ENCODE measurements around the gene G0S2. TPM values are rescaled to one million over a fixed set of nuclear protein-coding genes. Genes with fewer than 3 reads are reported as not detected.

G0S2 gene
- polyA plus RNA-seq, 1 donor (not counting 4 experiments of a cell fraction or from before 2014, with no cell fraction given), result 46.2 TPM

GRCh38 chr1:209717818-209718217, 42.6 kb downstream of the G0S2 start:
- Histone ChIP-seq H3K27me3 (ENCODE audit: control insufficient read depth, extremely low read depth, insufficient read depth, low read length) (no peaks in the 10 kb centered on the region), H3K9me3 (ENCODE audit: control insufficient read depth, low read depth, low read length) (no peaks in the 10 kb centered on the region), H3K4me2 (ENCODE audit: control insufficient read depth, extremely low read depth, insufficient read depth, low read depth, low read length) (no peak overlapping the region), H3K4me1 (ENCODE audit: control insufficient read depth, extremely low read depth, insufficient read depth, low read length) (peaks cover 2% of the 10 kb centered on the region), H3K4me3 (ENCODE audit: control insufficient read depth in 2 of 3, extremely low read depth in 1 of 3, insufficient read depth in 2 of 3, low read depth in 1 of 3, low read length in 3 of 3) (no peak overlapping the region), H4K20me1 (ENCODE audit: control insufficient read depth, extremely low read depth, insufficient read depth, low read length) (no peaks in the 10 kb centered on the region), H3K9me1 (ENCODE audit: control insufficient read depth, extremely low read depth, insufficient read depth, low read length) (no peaks in the 10 kb centered on the region), H3K79me2 (ENCODE audit: control insufficient read depth, insufficient read depth, low read length) (no peaks in the 10 kb centered on the region), H3K36me3 (ENCODE audit: control insufficient read depth in 2 of 2, extremely low read depth in 1 of 2, insufficient read depth in 2 of 2, low read length in 2 of 2) (no peaks in the 10 kb centered on the region), H3K9ac (ENCODE audit: control insufficient read depth, extremely low read depth, insufficient read depth, low read length) (no peak overlapping the region), H2AFZ (ENCODE audit: control insufficient read depth, low read length) (no peak overlapping the region), H3K27ac (ENCODE audit: control insufficient read depth, insufficient read depth, low read length) (no peak overlapping the region)
- FAIRE-seq, result no peak
- no peak for DNase-seq (ENCODE audit: low read depth, low spot score)
- TF ChIP-seq EZH2 (IDR thresholded peaks at IDR 0.05; ENCODE audit: low read length) (no peak), CTCF (optimal IDR thresholded peaks at IDR 0.05 in 1 of 3, IDR thresholded peaks at IDR 0.05 in 1 of 3, conservative IDR thresholded peaks at IDR 0.05 in 1 of 3; ENCODE audit: extremely low read depth in 1 of 3, insufficient read depth in 2 of 3, low read length in 3 of 3) (no peak)
- dilution Hi-C loops (cut with MboI; ENCODE audit: extremely low pct_ligation_motif_present, low sequenced_read_pairs), result no loop called here

GRCh38 chr1:209720326-209720725, 45.1 kb downstream of the G0S2 start:
- Histone ChIP-seq H3K9me3 (ENCODE audit: control insufficient read depth, low read depth, low read length) (no peaks in the 10 kb centered on the region), H3K36me3 (ENCODE audit: control insufficient read depth in 2 of 2, extremely low read depth in 1 of 2, insufficient read depth in 2 of 2, low read length in 2 of 2) (no peaks in the 10 kb centered on the region), H3K79me2 (ENCODE audit: control insufficient read depth, insufficient read depth, low read length) (no peaks in the 10 kb centered on the region), H3K9ac (ENCODE audit: control insufficient read depth, extremely low read depth, insufficient read depth, low read length) (no peak overlapping the region), H2AFZ (ENCODE audit: control insufficient read depth, low read length) (no peak overlapping the region), H4K20me1 (ENCODE audit: control insufficient read depth, extremely low read depth, insufficient read depth, low read length) (no peaks in the 10 kb centered on the region), H3K4me2 (ENCODE audit: control insufficient read depth, extremely low read depth, insufficient read depth, low read depth, low read length) (no peak overlapping the region), H3K4me3 (ENCODE audit: control insufficient read depth in 2 of 3, extremely low read depth in 1 of 3, insufficient read depth in 2 of 3, low read depth in 1 of 3, low read length in 3 of 3) (no peak overlapping the region), H3K9me1 (ENCODE audit: control insufficient read depth, extremely low read depth, insufficient read depth, low read length) (no peaks in the 10 kb centered on the region), H3K4me1 (ENCODE audit: control insufficient read depth, extremely low read depth, insufficient read depth, low read length) (peaks cover 7% of the 10 kb centered on the region), H3K27ac (ENCODE audit: control insufficient read depth, insufficient read depth, low read length) (no peak overlapping the region), H3K27me3 (ENCODE audit: control insufficient read depth, extremely low read depth, insufficient read depth, low read length) (no peaks in the 10 kb centered on the region)
- dilution Hi-C loops (cut with MboI; ENCODE audit: extremely low pct_ligation_motif_present, low sequenced_read_pairs), result no loop called here
- DNase-seq (ENCODE audit: low read depth, low spot score) (no peak), FAIRE-seq (peak; percentile 26)
- TF ChIP-seq CTCF (optimal IDR thresholded peaks at IDR 0.05 in 1 of 3, IDR thresholded peaks at IDR 0.05 in 1 of 3, conservative IDR thresholded peaks at IDR 0.05 in 1 of 3; ENCODE audit: extremely low read depth in 1 of 3, insufficient read depth in 2 of 3, low read length in 3 of 3) (no peak), EZH2 (IDR thresholded peaks at IDR 0.05; ENCODE audit: low read length) (no peak)
